CD8-positive, alpha-beta memory T cell (primary cell): ENCODE results near the gene KCND3. TPM values are rescaled to one million over a fixed set of nuclear protein-coding genes. Genes with fewer than 3 reads are reported as not detected.

Source experiments
- CTCF ChIA-PET: fragments of 350-600 bp; sonication (Branson Sonifier 250); formaldehyde crosslinking; loops from one replicate; lab custom pipeline; 2021; ENCODE audit warnings: antibody characterized with exemption; lab: Charles Lee
- POLR2A ChIA-PET: fragments of 350-600 bp; sonication (Branson Sonifier 250); formaldehyde crosslinking; loops from one replicate; lab custom pipeline; 2021; ENCODE audit warnings: antibody characterized with exemption; lab: Charles Lee
- DNase-seq, 5 donors: peaks; one replicate each; pipeline versions ENCODE4 v3.0.0 to v3.0.0-alpha.2; 2020 to 2022; ENCODE audit warnings: mixed read lengths in 1 of 5
- H3K27ac ChIP-seq: one replicate; pipeline ENCODE4 v1.7.0; 2013; ENCODE audit warnings: low read depth, mild to moderate bottlenecking, low read length, moderate library complexity
- H3K27me3 ChIP-seq: 2 replicates; pipeline ENCODE4 v1.7.0; 2013; ENCODE audit warnings: low read length, mild to moderate bottlenecking; ENCODE audit not compliant: insufficient read depth, poor library complexity, severe bottlenecking
- H3K36me3 ChIP-seq: 2 replicates; pipeline ENCODE4 v1.7.0; 2013; ENCODE audit warnings: mild to moderate bottlenecking, low read length, moderate library complexity; ENCODE audit not compliant: insufficient read depth
- H3K4me1 ChIP-seq: 2 replicates; pipeline ENCODE4 v1.7.0; 2013; ENCODE audit warnings: mild to moderate bottlenecking, low read length, moderate library complexity; ENCODE audit not compliant: insufficient read depth
- H3K4me3 ChIP-seq: 2 replicates; pipeline ENCODE4 v1.7.0; 2013; ENCODE audit warnings: mild to moderate bottlenecking, low read length
- H3K9me3 ChIP-seq: 2 replicates; pipeline ENCODE4 v1.7.0; 2013; ENCODE audit warnings: mild to moderate bottlenecking, low read length
- H3K27ac Mint-ChIP-seq, 8 donors: one replicate each; pipeline ENCODE4 v1.8.0; 2020 to 2021; ENCODE audit warnings: mixed read lengths in 8 of 8, mild to moderate bottlenecking in 6 of 8, inconsistent platforms in 3 of 8, moderate library complexity in 3 of 8
- H3K27me3 Mint-ChIP-seq, 2 donors: one replicate each; pipeline ENCODE4 v1.8.0; 2020 to 2021; ENCODE audit warnings: mixed read lengths in 2 of 2, mild to moderate bottlenecking in 1 of 2, moderate library complexity in 1 of 2
- H3K36me3 Mint-ChIP-seq, 3 donors: one replicate each; pipeline ENCODE4 v1.8.0; 2020 to 2021; ENCODE audit warnings: mixed read lengths in 3 of 3, inconsistent platforms in 1 of 3, mild to moderate bottlenecking in 1 of 3
- H3K4me1 Mint-ChIP-seq, 3 donors: one replicate each; pipeline ENCODE4 v1.8.0; 2020 to 2021; ENCODE audit warnings: mixed read lengths in 3 of 3, inconsistent platforms in 1 of 3, mild to moderate bottlenecking in 1 of 3
- H3K4me3 Mint-ChIP-seq, 7 donors: one replicate each; pipeline ENCODE4 v1.8.0; 2020 to 2021; ENCODE audit warnings: mixed read lengths in 7 of 7, mild to moderate bottlenecking in 6 of 7, moderate library complexity in 4 of 7, inconsistent platforms in 2 of 7
- H3K9me3 Mint-ChIP-seq, 5 donors: one replicate each; pipeline ENCODE4 v1.8.0; 2020 to 2022; ENCODE audit warnings: mixed read lengths in 5 of 5, mild to moderate bottlenecking in 3 of 5, moderate library complexity in 2 of 5, inconsistent platforms in 1 of 5
- polyA plus RNA-seq: library from polyadenylated mRNA; unstranded; fragments of 300-500 nt; fragmentation: Illumina TruSeq; gene quantifications from one replicate; pipeline ENCODE4 v1.2.3, GENCODE V29; 2021
- total RNA-seq, 2 experiments: library from RNA; stranded (reverse); gene quantifications; one replicate each; pipeline ENCODE4 v1.2.3, GENCODE V29; 2021

The KCND3 gene
- total and polyA plus RNA-seq, 3 experiments from 2014 or later: not detected

- H3K27ac Mint-ChIP-seq: no peak overlapping the region
- no peaks in the 10 kb centered on the region for H3K9me3 Mint-ChIP-seq
- POLR2A ChIA-PET: no interaction called here
- CTCF ChIA-PET: no interaction called here
- peaks cover 17 to 77% of the 10 kb centered on the region in 2 donors for H3K27me3 Mint-ChIP-seq
- Histone ChIP-seq H3K27ac (no peak overlapping the region), H3K4me1 (no peaks in the 10 kb centered on the region), H3K27me3 (peaks cover 9% of the 10 kb centered on the region), H3K9me3 (no peaks in the 10 kb centered on the region), H3K4me3 (no peak overlapping the region), H3K36me3 (no peaks in the 10 kb centered on the region)
- H3K4me1 Mint-ChIP-seq: no peaks in the 10 kb centered on the region
- H3K36me3 Mint-ChIP-seq: no peaks in the 10 kb centered on the region
- DNase-seq: no peak
- no peak overlapping the region for H3K4me3 Mint-ChIP-seq
Measured at GRCh38 chr1:111878649-111879048, 110.8 kb downstream of the KCND3 start.

DNA sequence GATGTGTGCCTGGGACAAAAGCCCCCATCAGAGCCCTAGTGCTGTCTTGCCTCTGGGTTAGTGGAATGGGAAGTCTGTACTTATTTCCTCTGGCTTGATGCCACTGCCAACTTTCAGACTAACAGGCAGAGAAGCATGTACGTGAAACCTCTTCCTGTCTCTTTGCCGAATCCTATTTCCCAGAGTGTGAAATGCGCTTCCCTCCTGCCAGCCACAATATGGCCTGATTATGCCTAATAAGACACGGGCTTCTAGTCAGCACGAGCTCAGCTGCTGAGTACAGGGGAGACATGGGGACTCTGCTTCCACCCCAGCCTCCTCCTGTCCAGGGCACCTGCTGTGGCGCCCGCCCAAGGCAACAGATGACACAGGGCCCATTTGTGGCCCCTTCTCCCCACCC is 111.4 kb downstream of the KCND3 start:
- POLR2A ChIA-PET: no interaction called here

DNA sequence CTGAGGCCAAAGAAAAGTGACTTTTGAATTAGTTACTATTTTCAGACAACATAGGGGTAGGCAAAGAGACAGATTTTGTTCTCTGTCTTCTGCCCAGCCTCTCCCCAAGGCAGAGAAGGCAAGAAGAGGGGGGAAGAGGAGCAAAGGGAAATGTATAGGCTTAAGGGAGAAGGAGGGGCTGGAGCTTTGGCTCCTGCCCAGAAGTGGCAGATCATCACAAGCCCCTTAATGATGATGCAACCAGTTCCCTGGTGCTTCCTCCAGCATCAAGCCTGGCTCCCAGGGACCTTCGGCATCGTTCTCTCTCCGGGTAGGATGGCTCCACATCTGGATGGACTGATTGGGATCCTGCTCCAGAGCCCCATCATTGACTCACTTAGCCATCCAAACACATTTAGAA is 112.8 kb downstream of the KCND3 start:
- ChIA-PET CTCF (no interaction called here), POLR2A (no interaction called here)
- Histone ChIP-seq H3K27ac (no peak overlapping the region), H3K27me3 (peaks cover 9% of the 10 kb centered on the region), H3K36me3 (no peaks in the 10 kb centered on the region), H3K4me1 (no peaks in the 10 kb centered on the region), H3K9me3 (no peaks in the 10 kb centered on the region), H3K4me3 (no peak overlapping the region)
- H3K9me3 Mint-ChIP-seq: no peaks in the 10 kb centered on the region
- no peak for DNase-seq
- H3K36me3 Mint-ChIP-seq: no peaks in the 10 kb centered on the region
- H3K27me3 Mint-ChIP-seq: peaks cover 11 to 60% of the 10 kb centered on the region in 2 donors
- no peak overlapping the region for H3K27ac Mint-ChIP-seq
- H3K4me3 Mint-ChIP-seq: no peak overlapping the region
- no peaks in the 10 kb centered on the region for H3K4me1 Mint-ChIP-seq

More for the DNA sequence above, 111.4 kb downstream of the KCND3 start:
- H3K4me3 Mint-ChIP-seq: no peak overlapping the region
- H3K4me1 ChIP-seq: no peaks in the 10 kb centered on the region
- H3K36me3 Mint-ChIP-seq: no peaks in the 10 kb centered on the region
- peaks cover 9% of the 10 kb centered on the region for H3K27me3 ChIP-seq
- no peak for DNase-seq
- H3K27me3 Mint-ChIP-seq: peaks cover 17 to 72% of the 10 kb centered on the region in 2 donors
- H3K4me3 ChIP-seq: no peak overlapping the region
- CTCF ChIA-PET: no interaction called here
- H3K4me1 Mint-ChIP-seq: no peaks in the 10 kb centered on the region
- H3K9me3 Mint-ChIP-seq: no peaks in the 10 kb centered on the region
- H3K27ac Mint-ChIP-seq: no peak overlapping the region
- no peak overlapping the region for H3K27ac ChIP-seq
- no peaks in the 10 kb centered on the region for H3K36me3 ChIP-seq
- no peaks in the 10 kb centered on the region for H3K9me3 ChIP-seq

DNA sequence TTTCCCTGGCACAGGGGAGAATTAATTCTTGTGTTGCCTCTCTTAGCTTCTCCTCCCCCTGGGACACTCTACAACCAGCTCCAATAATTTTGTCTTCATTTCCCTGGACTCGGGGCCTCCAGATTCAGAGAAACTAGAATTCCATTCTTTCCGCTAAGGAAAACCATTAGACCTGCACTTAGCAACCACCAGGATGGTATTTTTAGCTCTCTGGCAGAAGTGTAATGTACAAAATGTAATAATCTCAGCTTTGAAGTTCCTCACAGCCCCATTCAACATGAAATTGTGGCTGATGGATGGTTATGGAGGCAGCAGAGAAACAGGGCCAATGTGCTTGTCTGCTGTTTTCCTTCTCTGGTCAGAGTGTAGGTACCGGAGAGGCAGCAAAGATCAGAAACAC is 113.8 kb downstream of the KCND3 start:
- H3K36me3 Mint-ChIP-seq: no peaks in the 10 kb centered on the region
- H3K4me1 ChIP-seq: no peaks in the 10 kb centered on the region
- no peaks in the 10 kb centered on the region for H3K36me3 ChIP-seq
- no peaks in the 10 kb centered on the region for H3K9me3 ChIP-seq
- H3K27me3 Mint-ChIP-seq: peaks cover 9 to 51% of the 10 kb centered on the region in 2 donors
- H3K9me3 Mint-ChIP-seq: no peaks in the 10 kb centered on the region
- no peak overlapping the region for H3K4me3 Mint-ChIP-seq
- no peak for DNase-seq
- no peak overlapping the region for H3K4me3 ChIP-seq
- H3K4me1 Mint-ChIP-seq: no peaks in the 10 kb centered on the region
- H3K27ac Mint-ChIP-seq: no peak overlapping the region
- no peak overlapping the region for H3K27ac ChIP-seq
- CTCF ChIA-PET: no interaction called here
- POLR2A ChIA-PET: no interaction called here
- H3K27me3 ChIP-seq: peaks cover 9% of the 10 kb centered on the region

DNA sequence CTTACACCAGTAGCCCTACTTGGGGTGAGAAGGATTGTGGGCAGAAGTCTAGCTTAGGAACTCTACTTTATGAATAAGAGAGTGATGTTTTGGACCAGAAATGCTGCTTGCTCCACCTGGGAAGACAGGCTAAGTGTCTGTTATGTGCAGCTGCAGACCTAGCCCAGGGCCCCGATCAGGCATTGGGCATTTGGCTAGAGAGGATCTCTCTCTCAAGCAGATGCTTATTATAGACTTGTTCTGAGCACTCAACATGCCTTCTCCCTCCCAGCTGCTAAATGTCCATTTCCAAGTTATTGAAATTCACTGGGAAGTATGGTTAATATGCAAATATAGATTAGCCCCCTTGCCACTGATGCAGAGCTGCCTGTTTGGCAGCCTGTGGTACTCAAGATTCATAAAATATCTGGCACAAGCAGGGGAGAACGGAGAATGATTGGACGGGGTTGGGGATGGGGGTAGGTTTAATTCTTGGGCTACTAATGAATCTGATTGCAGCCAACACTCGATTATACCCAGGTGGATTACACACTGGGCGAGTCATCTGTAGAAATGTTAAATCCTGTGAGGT is 115.9 kb downstream of the KCND3 start:
- peaks cover 9 to 39% of the 10 kb centered on the region in 2 donors for H3K27me3 Mint-ChIP-seq
- Histone ChIP-seq H3K27ac (no peak overlapping the region), H3K4me1 (no peaks in the 10 kb centered on the region), H3K9me3 (no peaks in the 10 kb centered on the region), H3K4me3 (no peak overlapping the region), H3K36me3 (no peaks in the 10 kb centered on the region), H3K27me3 (no peaks in the 10 kb centered on the region)
- H3K27ac Mint-ChIP-seq: no peak overlapping the region
- H3K36me3 Mint-ChIP-seq: no peaks in the 10 kb centered on the region
- no peak for DNase-seq
- ChIA-PET CTCF (no interaction called here), POLR2A (no interaction called here)
- H3K9me3 Mint-ChIP-seq: no peaks in the 10 kb centered on the region
- H3K4me1 Mint-ChIP-seq: no peaks in the 10 kb centered on the region
- H3K4me3 Mint-ChIP-seq: no peak overlapping the region

- no peak overlapping the region for H3K4me3 Mint-ChIP-seq
- H3K36me3 ChIP-seq: no peaks in the 10 kb centered on the region
- no peak overlapping the region for H3K27ac Mint-ChIP-seq
- no peaks in the 10 kb centered on the region for H3K9me3 ChIP-seq
- H3K4me1 Mint-ChIP-seq: no peaks in the 10 kb centered on the region
- no peaks in the 10 kb centered on the region for H3K4me1 ChIP-seq
- H3K4me3 ChIP-seq: no peak overlapping the region
- H3K36me3 Mint-ChIP-seq: no peaks in the 10 kb centered on the region
- H3K27me3 ChIP-seq: no peaks in the 10 kb centered on the region
- no peaks in the 10 kb centered on the region for H3K9me3 Mint-ChIP-seq
- ChIA-PET POLR2A (no interaction called here), CTCF (interaction anchor here (0.8 kb wide), 1 partner anchor 15 kb away, joined by 3 read pairs; no protein-coding TSS in a partner anchor)
- no peak overlapping the region for H3K27ac ChIP-seq
- H3K27me3 Mint-ChIP-seq: peaks cover 6 to 22% of the 10 kb centered on the region in 2 donors
- no peak for DNase-seq
Measured at GRCh38 chr1:111870181-111870580, 119.3 kb downstream of the KCND3 start.

DNA sequence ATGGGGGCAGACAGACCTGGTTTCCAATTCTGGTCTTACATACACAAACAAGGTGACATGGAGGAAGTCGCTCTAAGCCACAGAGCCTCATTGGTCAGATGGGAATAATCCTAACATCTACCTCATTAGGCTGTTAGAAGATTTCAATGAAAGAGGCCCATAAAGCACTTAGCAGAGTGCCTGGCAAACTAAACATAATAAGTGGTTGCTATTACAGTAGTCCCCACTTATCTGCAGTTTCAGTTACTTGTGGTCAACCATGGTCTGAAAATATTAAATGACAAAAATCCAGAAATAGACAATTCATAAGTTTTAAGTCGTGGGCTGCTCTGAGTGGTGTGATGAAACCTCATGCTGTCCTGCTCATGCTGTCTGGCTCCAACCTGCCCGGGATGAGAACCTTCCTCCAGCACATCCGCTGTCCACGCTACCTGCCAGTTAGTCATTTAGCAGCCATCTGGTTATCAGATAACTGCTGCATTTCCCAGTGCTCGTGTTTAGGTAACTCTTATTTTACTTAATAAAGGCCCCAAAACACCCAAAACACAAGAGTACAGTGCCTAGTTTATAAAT is 121.5 kb downstream of the KCND3 start:
- Mint-ChIP-seq H3K27me3 (peaks cover 12 to 28% of the 10 kb centered on the region in 2 donors), H3K27ac (no peak overlapping the region), H3K4me1 (peaks cover 0 to 5% (median 5%) of the 10 kb centered on the region in 3 donors), H3K9me3 (no peaks in the 10 kb centered on the region), H3K36me3 (no peaks in the 10 kb centered on the region), H3K4me3 (no peak overlapping the region)
- no peak for DNase-seq
- Histone ChIP-seq H3K9me3 (no peaks in the 10 kb centered on the region), H3K4me1 (no peaks in the 10 kb centered on the region), H3K27ac (no peak overlapping the region), H3K36me3 (no peaks in the 10 kb centered on the region), H3K4me3 (no peak overlapping the region), H3K27me3 (no peaks in the 10 kb centered on the region)
- POLR2A ChIA-PET: no interaction called here
- CTCF ChIA-PET: no interaction called here

DNA sequence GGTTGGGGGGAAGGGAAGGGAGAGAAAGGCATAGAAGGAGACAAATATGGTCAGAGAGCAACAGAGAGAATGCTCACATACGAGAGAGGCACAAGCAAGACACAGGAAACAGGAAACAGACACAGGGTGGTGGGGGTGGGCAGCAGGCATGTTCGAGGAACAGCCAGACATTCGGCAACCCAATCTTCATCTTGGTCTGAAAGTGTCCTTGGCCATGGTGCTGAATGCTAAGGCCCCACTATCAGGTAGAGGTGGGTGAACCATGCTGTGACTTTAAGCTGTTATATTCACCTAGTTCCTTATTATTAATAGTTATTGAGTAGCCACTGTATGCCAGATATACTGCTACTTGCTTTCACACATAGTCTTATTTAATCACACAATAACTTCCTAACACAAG is 124.6 kb downstream of the KCND3 start:
- H3K9me3 ChIP-seq: no peaks in the 10 kb centered on the region

More for the DNA sequence above, 124.6 kb downstream of the KCND3 start:
- ChIA-PET POLR2A (no interaction called here), CTCF (no interaction called here)
- DNase-seq: no peak
- no peaks in the 10 kb centered on the region for H3K27me3 ChIP-seq
- Mint-ChIP-seq H3K27me3 (peaks cover 29 to 53% of the 10 kb centered on the region in 2 donors), H3K27ac (no peak overlapping the region), H3K9me3 (no peaks in the 10 kb centered on the region), H3K4me3 (no peak overlapping the region), H3K36me3 (no peaks in the 10 kb centered on the region), H3K4me1 (peaks cover 0 to 5% (median 5%) of the 10 kb centered on the region in 3 donors)
- no peak overlapping the region for H3K27ac ChIP-seq
- no peaks in the 10 kb centered on the region for H3K4me1 ChIP-seq
- no peaks in the 10 kb centered on the region for H3K36me3 ChIP-seq
- H3K4me3 ChIP-seq: no peak overlapping the region
